ENCODE results near the gene KAZALD1.

GRCh38 chr10:101036726-101037125 is 25.1 kb upstream of the KAZALD1 start:
- no peak for TF ChIP-seq CTCF (conservative IDR thresholded peaks at IDR 0.05; ENCODE audit: low read depth, low read length)
- no peak for TF ChIP-seq EZH2 (IDR thresholded peaks at IDR 0.05; ENCODE audit: borderline replicate concordance, low read depth, low read length, poor library complexity, severe bottlenecking)

Measured in A673 (cell line).